ENCODE measurements around the gene DCAF16.

DCAF16 gene

DNA sequence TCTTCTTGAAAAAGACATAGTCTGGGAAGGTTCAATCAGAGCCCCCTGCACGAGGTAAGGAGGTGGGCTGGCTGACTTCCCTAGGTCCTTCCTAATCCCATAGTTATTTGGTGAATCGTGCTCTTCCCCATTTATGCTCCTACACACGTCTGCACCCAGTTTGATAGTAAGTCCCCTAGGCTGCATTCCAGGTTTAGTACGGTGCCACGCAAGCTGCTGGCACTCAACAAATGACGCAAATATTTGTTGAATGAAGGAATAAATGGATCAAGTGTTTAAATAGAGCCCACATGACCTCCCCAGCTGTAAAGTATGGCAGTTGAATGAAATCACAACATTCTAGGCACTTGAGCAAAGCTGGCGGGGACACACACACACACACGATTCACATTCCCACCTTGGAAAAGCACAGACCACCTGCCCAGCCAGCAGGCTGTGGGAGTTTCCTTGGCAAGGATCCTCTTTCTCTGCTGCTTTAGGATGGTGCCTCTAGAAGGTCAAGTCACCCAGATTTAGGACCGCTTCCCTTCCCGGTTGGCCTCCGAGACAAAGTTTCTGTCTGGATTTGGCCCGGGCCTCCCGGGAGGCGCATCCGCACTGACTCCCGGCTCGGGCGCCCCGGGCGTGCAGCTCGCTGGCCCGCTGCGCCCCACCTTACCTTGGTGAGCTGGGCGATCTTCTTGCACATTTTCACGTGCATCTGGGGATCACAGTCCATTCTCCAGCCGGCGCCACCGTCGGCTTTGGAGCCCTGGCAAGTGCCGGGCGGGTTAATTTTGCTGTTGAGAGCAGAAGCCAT is 29.9 kb downstream of the DCAF16 start:
- no peak for TF ChIP-seq CTCF (IDR thresholded peaks at IDR 0.05)

- no peak for TF ChIP-seq CTCF (IDR thresholded peaks at IDR 0.05)
These were observed 32.1 kb downstream of the DCAF16 start for GRCh38 chr4:17778431-17778830.

- no peak for TF ChIP-seq CTCF (IDR thresholded peaks at IDR 0.05)
These were observed 37.3 kb downstream of the DCAF16 start for GRCh38 chr4:17773135-17773698.

- TF ChIP-seq CTCF (IDR thresholded peaks at IDR 0.05) = no peak
These were observed 39.2 kb downstream of the DCAF16 start for GRCh38 chr4:17771284-17771908.

DNA sequence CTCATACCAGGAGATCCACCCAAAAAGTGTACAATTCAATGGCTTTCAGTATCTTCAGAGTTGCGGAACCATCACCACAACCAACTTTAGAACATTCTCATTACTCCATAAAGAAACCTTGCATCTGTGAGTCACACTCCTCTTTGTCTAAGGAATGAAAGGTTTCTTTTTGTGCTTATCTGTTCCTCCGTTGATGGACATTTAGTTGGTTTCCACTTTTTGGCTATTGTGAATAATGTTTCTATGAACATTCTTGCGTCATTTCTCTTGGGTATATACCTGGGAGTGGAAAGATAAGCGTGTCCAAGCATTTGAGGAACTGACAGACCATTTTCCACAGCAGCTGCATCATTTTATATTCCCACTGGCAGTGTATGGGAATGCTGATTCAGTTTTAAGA is 39.7 kb downstream of the DCAF16 start:
- no peak for TF ChIP-seq CTCF (IDR thresholded peaks at IDR 0.05)

GRCh38 chr4:17769406-17770174 is 41.0 kb downstream of the DCAF16 start:
- TF ChIP-seq CTCF (IDR thresholded peaks at IDR 0.05) = no peak

- TF ChIP-seq CTCF (IDR thresholded peaks at IDR 0.05) = no peak
These were observed 43.6 kb downstream of the DCAF16 start for GRCh38 chr4:17766826-17767458.

Measured in LNCAP (cell line).